Subcutaneous abdominal adipose tissue (tissue), 5 donors: ENCODE results near the gene FGF22.

Experiments
- H3K27ac ChIP-seq: one replicate; pipeline ENCODE4 v1.7.0; 2013; ENCODE audit warnings: low read depth, mild to moderate bottlenecking, inconsistent platforms, low read length, moderate library complexity
- H3K27me3 ChIP-seq, 5 donors: one replicate each; pipeline ENCODE4 v1.7.0; 2013; ENCODE audit warnings: low read length in 5 of 5, inconsistent platforms in 1 of 5; ENCODE audit not compliant: control insufficient read depth in 5 of 5, insufficient read depth in 4 of 5
- H3K36me3 ChIP-seq, 5 donors: one replicate each; pipeline ENCODE4 v1.7.0; 2013; ENCODE audit warnings: low read length in 5 of 5; ENCODE audit not compliant: control insufficient read depth in 5 of 5, insufficient read depth in 5 of 5
- H3K4me1 ChIP-seq, 5 donors: one replicate each; pipeline ENCODE4 v1.7.0; 2013; ENCODE audit warnings: low read length in 5 of 5, mild to moderate bottlenecking in 3 of 5, moderate library complexity in 1 of 5; ENCODE audit not compliant: control insufficient read depth in 5 of 5, insufficient read depth in 5 of 5
- H3K4me3 ChIP-seq, 5 donors: one replicate each; pipeline ENCODE4 v1.7.0; 2013; ENCODE audit warnings: low read length in 5 of 5, low read depth in 1 of 5
- H3K9ac ChIP-seq, 5 donors: one replicate each; pipeline ENCODE4 v1.7.0; 2013; ENCODE audit warnings: low read length in 5 of 5, mild to moderate bottlenecking in 4 of 5, moderate library complexity in 3 of 5
- H3K9me3 ChIP-seq, 5 donors: one replicate each; pipeline ENCODE4 v1.7.0; 2013; ENCODE audit warnings: low read length in 5 of 5; ENCODE audit not compliant: control insufficient read depth in 5 of 5
- donor health status: healthy.
- donor health status: healthy.
- donor health status: healthy.
- donor health status: healthy.
- donor health status: healthy.

Gene FGF22

GRCh38 chr19:642767-643727 is 3.4 kb downstream of the FGF22 start:
- peaks cover 0 to 15% (median 10%) of the 10 kb centered on the region in 5 donors for H3K4me1 ChIP-seq
- no peak overlapping the region for H3K9ac ChIP-seq
- no peaks in the 10 kb centered on the region for H3K9me3 ChIP-seq
- H3K4me3 ChIP-seq: no peak overlapping the region
- H3K27me3 ChIP-seq: no peaks in the 10 kb centered on the region
- peaks cover 0 to 31% (median 23%) of the 10 kb centered on the region in 5 donors for H3K36me3 ChIP-seq
- H3K27ac ChIP-seq: no peak overlapping the region

GRCh38 chr19:643736-644135 is 4.1 kb downstream of the FGF22 start:
- no peaks in the 10 kb centered on the region for H3K27me3 ChIP-seq
- H3K9me3 ChIP-seq: no peaks in the 10 kb centered on the region
- no peak overlapping the region for H3K27ac ChIP-seq
- H3K36me3 ChIP-seq: peaks cover 0 to 36% (median 27%) of the 10 kb centered on the region in 5 donors
- H3K4me3 ChIP-seq: no peak overlapping the region
- peaks cover 0 to 11% (median 9%) of the 10 kb centered on the region in 5 donors for H3K4me1 ChIP-seq
- H3K9ac ChIP-seq: no peak overlapping the region

GRCh38 chr19:644363-644762 is 4.7 kb downstream of the FGF22 start:
- no peak overlapping the region for H3K27ac ChIP-seq
- peaks cover 0 to 40% (median 31%) of the 10 kb centered on the region in 5 donors for H3K36me3 ChIP-seq
- H3K9ac ChIP-seq: no peak overlapping the region

GRCh38 chr19:644789-645188 is 5.1 kb downstream of the FGF22 start:
- Histone ChIP-seq H3K9ac (no peak overlapping the region), H3K36me3 (peaks cover 0 to 44% (median 35%) of the 10 kb centered on the region in 5 donors)

More at GRCh38 chr19:644363-644762, 4.7 kb downstream of the FGF22 start:
- Histone ChIP-seq H3K4me3 (no peak overlapping the region), H3K9me3 (no peaks in the 10 kb centered on the region), H3K4me1 (peaks cover 0 to 5% (median 3%) of the 10 kb centered on the region in 5 donors), H3K27me3 (no peaks in the 10 kb centered on the region)

GRCh38 chr19:645912-646778 is 6.5 kb downstream of the FGF22 start:
- Histone ChIP-seq H3K27me3 (no peaks in the 10 kb centered on the region), H3K9ac (no peak overlapping the region), H3K4me3 (no peak overlapping the region), H3K9me3 (no peaks in the 10 kb centered on the region), H3K4me1 (no peaks in the 10 kb centered on the region), H3K36me3 (peaks cover 0 to 49% (median 38%) of the 10 kb centered on the region in 5 donors), H3K27ac (no peak overlapping the region)

More at GRCh38 chr19:644789-645188, 5.1 kb downstream of the FGF22 start:
- Histone ChIP-seq H3K9me3 (no peaks in the 10 kb centered on the region), H3K27me3 (no peaks in the 10 kb centered on the region), H3K27ac (no peak overlapping the region), H3K4me3 (no peak overlapping the region), H3K4me1 (peaks cover 0 to 4% (median 2%) of the 10 kb centered on the region in 5 donors)

GRCh38 chr19:646779-647565 is 7.3 kb downstream of the FGF22 start:
- Histone ChIP-seq H3K27me3 (no peaks in the 10 kb centered on the region), H3K4me1 (no peaks in the 10 kb centered on the region), H3K9ac (no peak overlapping the region), H3K36me3 (peaks cover 0 to 58% (median 45%) of the 10 kb centered on the region in 5 donors), H3K4me3 (no peak overlapping the region), H3K9me3 (no peaks in the 10 kb centered on the region), H3K27ac (no peak overlapping the region)

- Histone ChIP-seq H3K27ac (no peak overlapping the region), H3K9ac (no peak overlapping the region), H3K4me3 (no peak overlapping the region), H3K36me3 (peaks cover 0 to 65% (median 52%) of the 10 kb centered on the region in 5 donors), H3K9me3 (no peaks in the 10 kb centered on the region), H3K4me1 (no peaks in the 10 kb centered on the region), H3K27me3 (no peaks in the 10 kb centered on the region)
Measured at GRCh38 chr19:647566-648284, 8.0 kb downstream of the FGF22 start.

- Histone ChIP-seq H3K9me3 (no peaks in the 10 kb centered on the region), H3K36me3 (peaks cover 0 to 71% (median 57%) of the 10 kb centered on the region in 5 donors), H3K27me3 (no peaks in the 10 kb centered on the region), H3K4me3 (no peak overlapping the region), H3K4me1 (no peaks in the 10 kb centered on the region), H3K9ac (no peak overlapping the region), H3K27ac (no peak overlapping the region)
Measured at GRCh38 chr19:648305-648704, 8.6 kb downstream of the FGF22 start.
